HT1080 (cell line): ENCODE data around the gene PKD1L1. TPM values are rescaled to one million over a fixed set of nuclear protein-coding genes. Genes with fewer than 3 reads are reported as not detected.
A peak's percentile ranks its signal among the peaks of the same experiment; 100 is the strongest.
"Not testable (repeated sequence)": the region's sequence is repeated elsewhere in the genome, so short reads cannot be mapped to it uniquely, and the experiment has no call there.

Experiments
- DNase-seq: peaks from one replicate; pipeline ENCODE4 v3.0.0-alpha.2; 2015; ENCODE audit warnings: low read depth
- polyA plus RNA-seq, 2 experiments: library from polyadenylated mRNA; depleted of rRNA; stranded (reverse); fragments of >200 nt; gene quantifications; 2 replicates each; pipeline ENCODE4 v1.2.3, GENCODE V29; 2015
- total RNA-seq: library from RNA; depleted of rRNA; stranded (reverse); fragments of >200 nt; shearing (Covaris generic); gene quantifications from 2 replicates; pipeline ENCODE4 v1.2.3, GENCODE V29; 2014; rRNA removed

Gene PKD1L1
- total RNA-seq, result 0.55 TPM in 1 of 2 replicates, not detected in the other
- polyA plus RNA-seq (2015; cell fraction: cytosol; rRNA removed), result 0.01 TPM in 1 of 2 replicates, not detected in the other
- 0.07 TPM in 2 replicates for polyA plus RNA-seq (2015; cell fraction: nucleus; rRNA removed)

GRCh38 chr7:47948141-47948790 lies at the start of gene PKD1L1:
PKD1L1 (minus strand) TSS chr7:47948466; CDS start chr7:47948440, 26 bp downstream.
- DNase-seq, result no peak

GRCh38 chr7:47992446-47992845 lies 44.2 kb upstream of the PKD1L1 start:
- no peak for DNase-seq

DNA sequence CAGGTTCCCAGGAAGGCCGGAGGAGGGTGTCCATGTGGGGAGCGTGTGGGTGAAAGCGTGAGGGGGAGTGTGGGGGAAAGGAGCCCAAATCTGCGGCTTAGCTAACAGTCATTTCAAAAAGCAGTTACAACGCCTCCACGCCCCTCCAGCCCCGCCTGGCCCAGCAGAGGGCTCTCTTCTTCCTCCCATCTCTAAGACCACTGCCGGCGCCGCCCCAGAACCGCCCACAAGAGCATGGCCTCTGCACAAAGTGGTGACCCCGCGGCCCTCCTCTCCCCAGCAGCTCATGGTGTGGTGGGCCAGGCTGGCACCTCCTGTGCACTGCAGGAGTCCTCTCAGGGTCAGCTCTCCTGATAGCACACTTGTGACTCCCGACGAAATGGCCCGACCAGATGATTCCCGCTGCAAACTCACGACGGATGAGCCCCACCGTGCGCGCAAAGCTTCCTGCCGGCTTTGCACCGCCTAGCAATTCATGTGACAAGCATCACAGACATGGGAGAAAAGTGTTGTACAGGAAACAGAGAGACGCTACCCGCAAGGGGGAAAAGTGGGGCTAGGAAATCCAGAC lies 43.6 kb upstream of the PKD1L1 start:
- peak; percentile 35 for DNase-seq

DNA sequence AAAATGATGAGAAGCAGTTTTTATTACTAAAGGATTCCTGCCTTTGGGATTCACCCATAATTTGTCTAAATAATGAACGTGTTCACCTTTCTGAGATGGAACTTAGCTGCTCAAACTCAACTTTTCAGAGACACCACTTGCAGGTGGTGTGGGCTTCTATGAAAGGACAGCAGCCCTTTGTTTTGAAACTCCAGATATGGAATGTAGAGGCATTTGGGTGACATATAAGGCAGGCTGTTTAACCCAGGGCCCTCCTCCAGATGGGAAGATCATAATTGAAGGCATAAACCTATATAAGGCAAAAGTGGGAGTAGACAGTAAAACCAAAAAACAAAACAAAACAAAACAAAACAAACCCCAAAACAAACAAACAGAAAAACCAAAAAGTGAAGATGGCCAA lies 43.0 kb upstream of the PKD1L1 start:
- DNase-seq, result no peak

- no peak for DNase-seq
Observed at GRCh38 chr7:47990592-47990991, 42.3 kb upstream of the PKD1L1 start.

- not testable (repeated sequence) for DNase-seq
Observed at GRCh38 chr7:47989607-47990400, 41.5 kb upstream of the PKD1L1 start.

DNA sequence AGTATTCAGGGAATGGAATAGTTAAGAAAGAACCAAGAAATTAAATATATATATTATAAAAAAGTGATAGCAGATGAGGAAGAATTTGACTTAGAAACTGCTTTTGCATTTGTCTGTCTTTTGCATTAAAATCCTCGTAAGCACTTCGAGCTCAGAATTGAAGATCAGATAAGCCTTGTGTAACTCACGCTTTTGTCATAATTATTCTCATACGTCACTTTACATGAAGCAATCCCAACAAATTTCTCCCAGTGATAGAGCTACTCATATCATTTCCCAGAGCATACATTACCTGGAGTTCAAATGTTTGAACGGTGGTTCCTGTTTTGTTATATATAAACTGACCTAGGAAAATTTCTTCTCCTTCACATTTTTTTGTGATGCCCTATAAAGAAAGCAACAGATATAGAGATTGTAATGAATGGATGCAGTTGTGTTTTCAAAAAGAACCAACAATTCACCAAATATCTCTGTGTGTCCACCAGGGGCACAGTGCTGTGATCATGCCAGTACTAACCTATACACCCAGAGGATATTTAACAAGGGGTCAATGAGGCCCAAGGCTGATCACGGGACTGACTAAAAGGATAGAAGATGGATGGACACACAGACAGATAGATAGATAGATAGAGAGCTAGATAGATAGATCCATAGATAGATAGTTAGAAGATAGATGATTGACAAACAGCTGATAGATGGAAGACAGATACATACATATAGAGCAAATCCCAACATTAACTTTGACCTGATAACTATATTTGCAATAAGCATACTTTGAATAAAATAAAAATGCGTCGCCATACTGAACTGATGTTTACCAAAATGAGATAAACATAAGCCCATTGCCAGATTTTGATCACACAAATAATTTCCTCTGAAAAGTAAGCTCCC lies 40.5 kb upstream of the PKD1L1 start:
- no peak for DNase-seq

GRCh38 chr7:47982610-47983009 lies 34.3 kb upstream of the PKD1L1 start:
- DNase-seq, result no peak

DNA sequence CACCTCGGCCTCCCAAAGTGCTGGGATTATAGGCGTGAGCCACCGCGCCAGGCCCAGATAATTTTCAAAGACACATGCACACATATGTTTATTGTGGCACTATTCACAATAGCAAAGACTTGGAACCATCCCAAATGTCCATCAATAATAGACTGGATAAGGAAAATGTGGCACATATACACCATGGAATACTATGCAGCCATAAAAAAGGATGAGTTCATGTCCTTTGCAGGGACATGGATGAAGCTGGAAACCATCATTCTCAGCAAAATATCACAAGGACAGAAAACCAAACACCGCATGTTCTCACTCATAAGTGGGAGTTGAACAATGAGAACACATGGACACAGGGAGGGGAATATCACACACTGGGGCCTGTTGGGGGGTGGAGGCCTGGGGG lies 32.4 kb upstream of the PKD1L1 start:
- not testable (repeated sequence) for DNase-seq

GRCh38 chr7:47979832-47980181 lies 31.5 kb upstream of the PKD1L1 start:
- DNase-seq, result no peak

- DNase-seq, result peak; percentile 89
Observed at GRCh38 chr7:47979145-47979831, 31.0 kb upstream of the PKD1L1 start, which contains the start of gene HUS1. HUS1 (minus strand) TSS chr7:47979615; CDS start chr7:47979519, 96 bp downstream.

DNA sequence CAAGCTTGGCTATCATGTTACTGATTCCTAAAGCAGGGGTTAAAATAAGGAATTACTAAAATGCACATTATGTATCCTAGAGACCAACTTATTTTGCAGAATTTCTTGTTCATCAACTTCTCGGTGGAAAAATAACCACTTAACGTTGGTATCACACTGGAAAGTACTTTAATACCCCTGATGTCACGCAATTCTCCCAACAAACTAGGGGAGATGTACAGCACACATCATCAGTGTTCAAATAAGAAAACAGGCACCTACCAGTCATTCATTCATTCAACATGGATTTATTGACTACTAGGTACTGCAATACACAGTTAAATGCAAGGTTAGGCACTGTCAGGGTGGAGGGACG lies 30.5 kb upstream of the PKD1L1 start:
- DNase-seq, result no peak

GRCh38 chr7:47973739-47974138 lies 25.5 kb upstream of the PKD1L1 start:
- no peak for DNase-seq

GRCh38 chr7:47970761-47971160 lies 22.5 kb upstream of the PKD1L1 start:
- no peak for DNase-seq

DNA sequence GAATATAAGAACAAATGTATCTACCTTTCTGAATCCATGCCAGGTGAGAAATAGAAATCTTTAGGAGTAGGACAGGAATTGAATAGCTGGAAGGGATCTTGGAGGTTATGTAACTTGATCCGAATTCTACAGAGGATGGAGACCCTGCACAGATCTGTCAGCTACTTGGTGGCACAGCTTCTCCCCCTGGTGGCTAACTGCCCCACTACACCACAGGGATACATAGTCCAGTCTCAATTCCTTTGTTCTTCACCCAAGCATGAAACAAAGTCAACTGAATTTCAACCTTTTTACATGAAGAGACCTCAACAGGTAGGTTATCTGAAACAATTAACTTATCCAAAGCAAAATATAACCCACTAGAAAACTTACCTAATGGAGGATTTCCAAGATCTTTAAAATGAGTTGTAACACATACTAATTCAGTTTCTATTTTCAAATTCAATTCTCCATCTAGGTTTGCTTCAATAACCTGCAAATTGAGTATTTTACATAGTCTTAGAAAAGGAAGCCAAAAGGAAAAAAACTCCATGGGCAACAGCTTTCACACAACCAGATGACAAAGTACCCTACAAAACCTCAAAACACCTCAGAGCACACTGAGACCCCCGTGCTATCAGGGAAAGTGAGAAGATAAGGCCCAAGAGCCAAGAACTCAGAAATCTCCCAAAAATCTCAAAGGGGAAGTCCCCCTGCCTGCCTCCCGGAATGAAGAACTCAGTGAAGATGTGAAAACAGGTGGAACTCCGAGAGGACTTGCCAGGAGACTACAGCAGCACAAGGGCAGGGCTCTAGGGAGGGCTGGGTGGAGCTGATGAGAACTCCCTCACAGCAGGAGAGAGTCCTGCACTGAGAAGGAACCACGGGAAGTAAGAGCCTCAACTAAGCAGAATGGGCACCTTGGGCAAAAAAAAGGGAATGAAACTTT lies 20.8 kb upstream of the PKD1L1 start:
- peak; percentile 45 for DNase-seq

GRCh38 chr7:47967708-47968107 lies 19.4 kb upstream of the PKD1L1 start:
- DNase-seq, result no peak

GRCh38 chr7:47967123-47967522 lies 18.9 kb upstream of the PKD1L1 start:
- no peak for DNase-seq

DNA sequence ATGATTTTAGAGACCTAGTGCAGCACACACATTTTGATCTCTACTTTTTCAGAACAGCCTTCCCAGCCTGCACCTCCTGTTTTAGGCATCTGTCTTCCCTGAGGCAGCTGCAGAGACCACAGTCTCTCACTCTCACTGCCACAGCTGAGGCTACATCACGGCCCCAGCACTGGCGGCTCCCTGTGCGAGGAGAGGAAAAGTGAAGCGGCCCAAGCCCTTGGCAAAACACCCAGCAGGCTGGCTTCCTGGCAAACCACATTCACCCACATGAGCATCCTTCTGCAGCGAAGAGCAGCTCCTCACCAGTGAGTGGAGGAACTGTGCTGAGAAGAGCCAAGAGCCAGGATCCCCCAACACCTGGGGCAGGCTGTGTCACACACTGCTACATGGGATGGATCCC lies 17.2 kb upstream of the PKD1L1 start:
- no peak for DNase-seq

- no peak for DNase-seq
Observed at GRCh38 chr7:47962262-47962661, 14.0 kb upstream of the PKD1L1 start.

- no peak for DNase-seq
Observed at GRCh38 chr7:47957156-47957555, 8.9 kb upstream of the PKD1L1 start.
